Upper lobe of left lung (tissue), 4 donors: ENCODE data around the gene HIC1.

Experiments
- POLR2A ChIP-seq, 4 donors: fragments of 450-650 bp; IDR thresholded peaks; one replicate each; pipeline ENCODE4 v1.5.1; 2016 to 2017; ENCODE audit warnings: antibody characterized with exemption in 4 of 4, mild to moderate bottlenecking in 2 of 4
- TF ChIP-seq, protein P1 (sequence below), 6 experiments: fragments of 450-650 bp in 4 of 6; fragments of 200-600 bp in 2 of 6; sonication (generic) in 2 of 6; IDR thresholded peaks; one replicate each; pipeline ENCODE4 v1.5.1; 2016 to 2019; ENCODE audit warnings: antibody characterized with exemption in 6 of 6

DNA sequence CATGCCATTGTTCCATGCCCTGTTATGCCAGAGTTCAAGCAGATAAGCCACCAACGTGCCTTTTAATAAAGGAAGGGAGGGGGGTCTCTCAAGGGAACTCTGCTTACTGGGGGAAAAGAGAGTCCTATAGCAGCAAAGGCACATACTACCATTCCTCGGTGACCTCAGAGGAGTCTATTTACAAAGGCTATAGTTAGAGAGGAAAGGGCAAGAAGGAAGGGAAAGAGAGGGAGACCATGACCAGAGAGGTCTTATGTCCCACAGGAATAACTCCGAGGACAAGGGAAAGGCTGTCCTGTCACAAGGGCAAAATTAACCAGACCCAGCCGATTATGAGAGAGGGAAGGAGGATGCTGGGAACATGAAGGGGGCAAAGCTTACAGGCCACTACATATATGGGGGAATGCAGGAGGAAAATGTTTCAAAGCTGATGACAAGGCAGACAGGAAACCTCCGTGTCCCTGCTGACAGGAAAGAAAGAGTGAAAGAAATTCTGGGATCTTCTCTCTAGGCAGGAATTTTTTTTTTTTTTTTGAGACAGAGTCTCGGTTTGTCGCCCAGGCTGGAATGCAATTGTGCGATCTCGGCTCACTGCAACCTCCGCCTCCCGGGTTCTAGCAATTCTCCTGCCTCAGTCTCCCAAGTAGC lies 51.5 kb downstream of the HIC1 start:
- TF ChIP-seq, protein P1, sequence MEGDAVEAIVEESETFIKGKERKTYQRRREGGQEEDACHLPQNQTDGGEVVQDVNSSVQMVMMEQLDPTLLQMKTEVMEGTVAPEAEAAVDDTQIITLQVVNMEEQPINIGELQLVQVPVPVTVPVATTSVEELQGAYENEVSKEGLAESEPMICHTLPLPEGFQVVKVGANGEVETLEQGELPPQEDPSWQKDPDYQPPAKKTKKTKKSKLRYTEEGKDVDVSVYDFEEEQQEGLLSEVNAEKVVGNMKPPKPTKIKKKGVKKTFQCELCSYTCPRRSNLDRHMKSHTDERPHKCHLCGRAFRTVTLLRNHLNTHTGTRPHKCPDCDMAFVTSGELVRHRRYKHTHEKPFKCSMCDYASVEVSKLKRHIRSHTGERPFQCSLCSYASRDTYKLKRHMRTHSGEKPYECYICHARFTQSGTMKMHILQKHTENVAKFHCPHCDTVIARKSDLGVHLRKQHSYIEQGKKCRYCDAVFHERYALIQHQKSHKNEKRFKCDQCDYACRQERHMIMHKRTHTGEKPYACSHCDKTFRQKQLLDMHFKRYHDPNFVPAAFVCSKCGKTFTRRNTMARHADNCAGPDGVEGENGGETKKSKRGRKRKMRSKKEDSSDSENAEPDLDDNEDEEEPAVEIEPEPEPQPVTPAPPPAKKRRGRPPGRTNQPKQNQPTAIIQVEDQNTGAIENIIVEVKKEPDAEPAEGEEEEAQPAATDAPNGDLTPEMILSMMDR (IDR thresholded peaks at IDR 0.05), result no peak
- TF ChIP-seq POLR2A (IDR thresholded peaks at IDR 0.05), result no peak
